NOMO-1 (cell line): ENCODE results near the gene RGS3.
"Not testable (repeated sequence)": the region's sequence is repeated elsewhere in the genome, so short reads cannot be mapped to it uniquely, and the experiment has no call there.

ENCODE experiments used
- DNase-seq, 2 experiments: peaks; one replicate each; lab custom pipeline; 2025; ENCODE audit not compliant: unreplicated experiment in 2 of 2; lab: John Stamatoyannopoulos, UW

The RGS3 gene

DNA sequence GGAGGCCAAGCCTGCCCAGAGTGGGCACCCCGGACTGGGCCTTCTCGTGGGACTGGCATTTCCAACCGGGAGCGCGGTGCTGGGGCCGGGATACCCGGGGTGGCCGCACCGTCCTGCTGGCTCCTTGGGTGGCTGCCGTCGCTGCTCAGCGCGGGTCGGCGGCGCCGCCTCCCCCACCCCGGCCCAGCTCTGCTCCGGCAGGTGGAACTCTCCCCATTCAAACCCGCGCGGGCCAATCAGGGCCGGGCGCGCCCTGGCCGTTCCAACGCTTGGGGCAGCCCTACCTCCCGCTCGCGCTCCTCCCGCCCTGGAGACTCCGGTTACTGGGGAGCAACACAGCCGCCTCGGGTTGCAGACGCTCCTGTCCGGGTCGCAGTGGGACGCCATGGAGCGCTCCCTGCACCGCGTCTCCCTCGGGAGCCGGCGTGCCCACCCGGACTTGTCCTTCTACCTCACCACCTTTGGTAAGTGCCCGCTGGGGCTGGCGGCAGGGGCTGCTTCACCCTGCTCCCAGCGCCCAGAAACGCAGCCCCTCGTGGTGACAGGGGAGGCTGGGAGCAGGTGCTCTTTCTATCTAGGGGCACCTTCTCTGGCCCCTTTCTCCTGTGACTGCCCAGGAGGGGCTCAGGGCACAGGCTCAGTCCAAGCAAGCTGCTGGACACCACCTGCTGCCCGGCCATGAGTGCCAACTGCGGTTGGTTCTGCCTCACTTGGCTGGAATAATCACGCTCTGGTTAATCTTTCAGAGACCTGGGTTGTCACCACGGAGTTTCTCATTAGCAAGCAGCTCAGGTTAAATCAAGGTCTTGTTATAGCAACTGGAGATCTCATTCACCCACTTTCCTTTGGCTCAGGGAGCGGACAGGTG lies at the start of gene RGS3:
RGS3 (plus strand) TSS at position 310 of the 868 bp plus-strand sequence; CDS start at position 386, 76 bp downstream.
- DNase-seq = no peak

DNA sequence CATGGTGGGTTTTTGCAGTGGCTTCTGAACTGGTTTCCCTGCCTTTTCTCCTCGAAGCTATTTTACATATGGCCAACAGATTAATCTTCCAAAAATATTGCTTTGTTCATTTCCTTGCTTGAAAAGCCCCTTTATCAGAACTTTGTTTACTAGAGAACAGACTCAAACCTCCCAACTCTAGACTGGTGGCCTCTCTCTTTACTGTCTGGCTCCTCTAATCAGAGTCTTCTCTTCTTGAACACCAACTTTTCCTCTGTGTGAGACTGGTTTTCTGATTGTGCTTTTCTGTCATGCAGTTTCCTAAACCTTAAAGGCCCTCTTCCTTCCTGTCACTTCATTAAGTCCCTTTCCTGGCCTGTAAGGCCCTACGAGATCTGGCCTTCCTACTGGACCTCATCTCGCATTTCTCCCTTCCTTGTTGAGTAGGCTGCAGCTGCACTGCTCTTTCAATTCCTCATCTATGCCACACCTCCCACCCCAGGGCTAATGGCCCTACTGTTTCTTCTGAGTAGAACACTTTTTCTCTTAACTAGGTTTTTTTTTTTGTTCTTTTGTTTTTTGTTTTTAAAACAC lies 47.3 kb upstream of the RGS3 start:
- DNase-seq = peak; percentile 78 to 79

DNA sequence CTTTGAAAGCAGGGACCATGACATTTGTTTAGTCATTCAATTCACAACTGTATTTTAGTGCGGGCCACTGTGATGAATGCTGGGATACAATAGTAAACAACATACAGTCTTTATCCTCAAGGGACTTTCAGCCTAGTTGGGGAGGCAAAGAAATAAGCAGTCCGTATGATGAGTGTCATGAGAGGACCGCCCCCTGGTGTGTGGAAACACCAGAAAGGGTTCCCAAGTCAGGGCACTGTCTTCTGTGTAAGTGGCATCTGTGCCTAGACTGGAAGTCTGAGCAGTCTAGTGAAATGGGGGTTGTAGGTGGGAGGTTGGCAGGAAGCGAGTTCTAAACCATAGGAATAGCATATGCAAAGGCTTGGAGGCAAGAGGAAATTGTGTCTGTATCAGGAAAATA lies 46.2 kb upstream of the RGS3 start:
- DNase-seq = no peak

DNA sequence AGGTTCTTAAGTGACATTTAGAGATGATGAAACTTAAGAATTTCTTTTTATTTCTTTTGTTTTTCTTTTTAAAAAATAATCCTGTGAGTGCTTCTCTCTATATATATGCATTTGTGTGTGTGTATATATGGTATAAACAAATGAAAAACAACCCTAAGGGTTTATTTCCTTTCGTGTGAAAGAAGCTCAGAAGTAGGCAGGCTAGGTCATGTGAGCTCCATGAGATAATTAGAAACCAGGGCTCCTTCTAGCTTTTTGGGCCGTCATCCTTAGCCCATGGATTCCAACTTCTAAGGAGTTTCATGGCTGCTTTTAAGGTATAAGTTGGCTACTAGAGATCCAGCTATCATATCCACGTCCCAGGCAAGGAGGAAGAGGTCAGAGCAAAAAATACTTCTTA lies 41.8 kb upstream of the RGS3 start:
- DNase-seq = no peak

DNA sequence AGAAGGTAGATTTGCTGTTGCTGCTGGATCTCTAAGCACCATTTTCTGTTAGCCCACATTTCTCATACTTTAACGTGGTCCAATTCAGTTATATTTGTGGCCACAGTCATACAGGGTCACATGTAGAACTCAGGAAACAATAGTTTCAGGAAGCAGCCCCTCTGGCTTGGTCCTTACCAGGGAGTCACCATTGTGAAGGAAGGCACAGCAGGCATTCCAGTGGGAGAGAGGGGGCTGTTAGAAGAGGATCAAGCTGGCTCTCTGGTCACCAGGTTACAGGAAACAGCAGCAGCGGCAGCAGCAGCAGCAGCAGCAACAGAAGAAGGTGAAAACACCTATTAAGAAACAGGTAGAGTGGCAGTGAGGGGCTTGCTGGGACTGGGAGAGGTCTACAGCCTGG lies 38.5 kb upstream of the RGS3 start:
- no peak for DNase-seq

DNA sequence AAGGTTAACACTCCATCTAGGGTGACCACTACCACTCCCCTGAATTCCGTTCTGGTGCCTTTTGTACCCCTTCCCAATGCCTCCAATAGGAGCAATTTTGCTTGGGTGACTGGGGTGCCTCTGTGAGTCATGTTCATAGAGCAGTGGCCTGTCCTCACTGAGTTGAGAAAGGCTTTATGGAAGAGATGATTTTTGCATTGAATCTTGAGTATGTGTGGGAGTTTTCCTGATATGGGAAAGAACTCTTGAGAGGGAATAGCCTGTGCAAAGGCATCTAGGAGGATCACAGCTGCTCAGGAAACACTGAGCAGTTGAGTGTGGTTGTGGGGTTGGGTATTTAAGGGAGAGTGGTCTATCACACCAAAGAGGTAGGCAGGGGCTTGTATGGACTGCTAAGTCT lies 36.8 kb upstream of the RGS3 start:
- DNase-seq = no peak

DNA sequence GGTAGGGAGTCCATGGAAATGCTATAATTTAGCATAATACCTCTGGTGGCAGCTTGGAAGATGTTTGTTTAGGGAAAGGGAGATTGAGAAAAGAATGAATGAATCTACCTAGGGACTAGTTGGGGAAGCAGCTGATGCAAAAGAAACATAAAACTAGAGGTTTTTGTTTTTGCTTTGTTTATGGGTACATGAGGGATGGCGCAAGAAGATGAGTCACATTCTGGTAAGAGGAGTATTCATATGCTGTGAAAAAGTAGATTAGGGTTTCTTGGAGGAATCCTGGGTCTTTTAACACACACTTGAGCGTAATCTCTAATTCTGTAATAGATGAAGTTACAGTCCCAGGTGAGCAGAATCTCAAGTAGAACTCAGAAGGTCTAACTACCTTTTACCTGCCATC lies 35.9 kb upstream of the RGS3 start:
- no peak for DNase-seq

DNA sequence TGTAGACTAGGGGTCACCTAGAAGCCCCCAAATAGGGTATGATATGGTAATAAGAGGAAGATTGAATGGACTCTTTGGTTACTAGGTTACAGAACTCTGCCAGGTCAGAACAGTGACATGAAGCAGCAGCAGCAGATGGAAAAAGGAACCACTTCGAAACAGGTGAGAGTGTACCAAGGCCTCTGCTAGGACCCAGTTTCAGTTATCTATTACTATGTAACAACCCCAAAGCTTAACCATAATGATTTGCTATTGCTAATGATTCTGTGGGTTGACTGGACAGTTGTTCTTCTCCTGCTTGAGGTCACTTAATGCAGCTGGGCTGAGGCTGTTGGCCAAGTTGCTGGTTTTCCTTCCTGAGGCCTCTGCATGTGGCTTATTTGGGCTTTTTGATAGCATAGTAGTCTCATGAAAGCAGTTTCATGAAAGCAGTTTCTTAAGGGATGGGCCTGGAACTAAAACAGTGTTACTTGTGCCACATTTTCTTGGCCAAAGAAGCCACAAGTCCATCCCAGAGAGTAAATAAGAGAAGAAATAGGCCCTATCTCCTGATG lies 35.4 kb upstream of the RGS3 start:
- DNase-seq = no peak

DNA sequence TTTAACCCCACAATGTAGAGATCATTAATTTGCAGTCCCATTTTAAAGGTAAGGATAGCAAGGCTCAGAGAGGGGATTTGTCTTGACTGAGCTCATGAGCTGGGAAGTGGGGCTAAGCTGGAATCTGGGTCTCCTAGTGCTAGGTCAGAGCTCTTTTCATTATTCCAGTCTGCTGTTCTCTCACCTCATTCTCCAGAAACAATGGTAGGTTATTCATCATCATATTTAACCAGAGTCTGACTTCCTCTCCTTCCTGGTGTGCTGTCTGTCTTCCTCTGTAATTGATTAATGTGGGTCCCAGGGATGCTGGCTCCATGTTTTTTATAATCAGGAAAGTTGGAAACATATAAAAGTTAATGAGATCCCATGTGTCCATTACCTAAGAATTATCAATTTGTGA lies 32.3 kb upstream of the RGS3 start:
- DNase-seq = no peak

DNA sequence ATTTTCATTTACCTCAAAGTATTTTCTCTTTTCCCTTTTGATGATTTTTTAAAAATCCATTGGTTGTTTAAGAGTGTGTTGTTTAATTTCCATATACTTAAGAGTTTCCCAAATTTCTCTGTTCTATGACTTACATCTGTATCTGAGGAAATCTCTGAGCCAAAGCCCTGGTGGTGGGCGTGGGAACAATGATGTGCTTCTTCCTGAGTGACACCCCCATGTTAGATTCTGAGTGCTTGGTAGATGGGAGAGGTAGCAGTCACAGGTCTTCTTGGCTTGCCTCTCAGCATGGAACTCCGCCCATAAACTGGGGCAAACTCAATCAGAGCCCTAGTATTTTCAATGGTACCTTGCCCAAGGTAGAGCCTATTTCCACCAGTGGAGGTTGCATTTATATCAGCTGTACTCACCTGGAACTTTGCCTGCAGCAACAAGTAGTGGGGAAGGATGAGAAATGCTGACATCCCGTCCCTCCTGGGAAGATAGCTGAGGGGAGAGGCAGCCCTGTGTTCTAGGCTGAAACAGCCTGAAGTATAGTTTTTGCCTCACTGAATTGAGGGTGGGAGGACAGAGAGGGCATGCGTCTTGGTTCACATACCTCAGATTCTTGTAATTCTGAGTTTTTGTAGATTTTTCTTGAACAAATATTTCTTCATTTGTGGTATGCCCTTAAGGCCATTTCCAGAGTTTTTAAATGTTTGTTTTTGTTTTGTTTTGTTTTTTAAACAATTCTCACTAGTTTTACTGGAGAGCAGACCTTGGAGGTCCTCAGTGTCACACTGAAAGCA lies 26.6 kb upstream of the RGS3 start:
- DNase-seq = no peak

DNA sequence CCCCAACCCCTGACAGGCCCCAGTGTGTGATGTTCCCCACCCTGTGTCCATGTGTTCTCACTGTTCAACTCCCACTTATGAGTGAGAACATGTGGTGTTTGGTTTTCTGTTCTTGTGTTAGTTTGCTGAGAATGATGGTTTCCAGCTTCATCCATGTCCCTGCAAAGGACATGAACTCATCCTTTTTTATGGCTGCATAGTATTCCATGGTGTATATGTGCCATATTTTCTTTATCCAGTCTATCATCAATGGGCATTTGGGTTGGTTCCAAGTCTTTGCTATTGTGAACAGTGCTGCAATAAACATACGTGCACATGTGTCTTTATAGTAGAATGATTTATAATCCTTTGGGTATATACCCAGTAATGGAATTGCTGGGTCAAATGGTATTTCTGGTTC lies 25.8 kb upstream of the RGS3 start:
- DNase-seq = not testable (repeated sequence)

DNA sequence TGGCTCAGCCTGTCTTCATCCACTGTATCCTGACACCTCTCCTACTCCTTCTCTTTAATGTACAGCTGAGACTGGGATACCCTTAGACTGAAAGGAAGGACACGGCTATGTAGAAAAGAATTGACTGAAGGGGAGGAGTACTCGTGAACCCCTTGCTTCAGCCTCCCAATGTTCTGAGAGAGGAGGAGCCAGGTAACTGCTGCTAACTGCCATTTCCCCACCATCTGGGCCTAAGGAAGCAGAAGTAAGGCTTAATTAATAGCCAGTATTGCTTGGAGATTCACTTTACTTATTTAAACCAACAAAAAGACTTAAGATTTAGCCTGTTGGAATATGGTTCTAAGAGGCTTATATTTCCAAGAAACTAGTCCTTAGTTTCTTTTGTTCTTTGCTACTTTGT lies 18.8 kb upstream of the RGS3 start:
- peak; percentile 82 to 89 for DNase-seq

DNA sequence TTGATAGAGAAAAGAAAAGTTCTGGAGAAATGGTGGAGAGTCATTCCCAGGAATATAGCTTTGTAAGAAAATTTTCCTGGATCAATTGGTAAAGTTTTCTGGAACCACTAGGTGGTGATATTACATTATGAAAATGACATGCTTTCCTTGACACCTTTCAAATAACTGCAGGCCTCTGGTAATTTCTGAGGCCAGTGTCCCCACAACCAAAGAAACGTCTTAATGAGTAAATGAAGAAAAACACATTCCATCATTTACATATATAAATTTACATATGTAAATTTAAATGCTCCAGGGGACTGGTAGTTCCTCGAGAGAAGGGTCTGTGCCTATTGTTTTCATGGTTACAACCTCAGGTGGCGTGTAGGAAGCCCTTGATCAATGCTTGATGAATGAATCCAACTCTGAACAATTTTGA lies 17.2 kb upstream of the RGS3 start:
- peak in 1 of 2 experiments; percentile 35 for DNase-seq

DNA sequence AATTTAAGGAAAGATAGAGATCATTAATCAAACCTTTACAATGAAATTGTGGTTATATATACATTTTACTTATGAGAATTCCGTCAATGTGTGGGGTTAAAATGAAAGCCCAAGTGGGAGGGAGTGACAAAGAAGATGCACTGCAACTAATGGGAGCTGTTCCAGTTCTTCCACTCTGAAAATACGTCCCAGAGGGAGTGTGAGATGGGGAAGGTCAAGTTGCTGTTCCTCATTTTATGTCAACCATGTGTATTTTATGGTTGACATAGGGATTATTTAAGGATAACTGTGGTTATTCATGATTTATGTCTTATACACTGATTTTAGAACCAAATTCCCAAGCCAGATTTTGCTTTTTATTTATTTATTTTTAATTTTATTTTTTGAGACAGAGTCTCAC lies 14.2 kb upstream of the RGS3 start:
- DNase-seq = no peak

DNA sequence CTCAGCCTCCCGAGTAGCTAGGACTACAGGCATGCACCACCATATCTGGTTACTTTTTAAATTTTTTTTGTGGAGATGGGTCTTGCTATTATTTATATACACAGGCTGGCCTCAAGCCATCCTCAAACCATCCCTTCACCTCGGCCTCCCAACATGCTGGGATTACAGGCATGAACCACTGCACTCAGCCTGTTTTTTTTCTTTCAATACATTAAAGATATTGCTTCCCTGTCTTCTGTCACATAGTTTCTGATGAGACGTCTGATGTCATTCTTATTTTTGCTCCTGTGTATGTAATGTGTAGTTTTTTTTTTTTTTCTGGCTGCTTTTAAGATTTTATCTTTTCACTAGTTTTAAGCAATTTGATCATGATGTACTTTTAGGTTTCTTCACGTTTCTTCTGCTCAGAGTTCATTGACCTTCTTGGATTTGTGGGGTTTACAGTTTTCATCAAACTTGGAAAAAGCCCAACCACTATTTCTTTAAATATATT lies 11.4 kb upstream of the RGS3 start:
- no peak for DNase-seq

DNA sequence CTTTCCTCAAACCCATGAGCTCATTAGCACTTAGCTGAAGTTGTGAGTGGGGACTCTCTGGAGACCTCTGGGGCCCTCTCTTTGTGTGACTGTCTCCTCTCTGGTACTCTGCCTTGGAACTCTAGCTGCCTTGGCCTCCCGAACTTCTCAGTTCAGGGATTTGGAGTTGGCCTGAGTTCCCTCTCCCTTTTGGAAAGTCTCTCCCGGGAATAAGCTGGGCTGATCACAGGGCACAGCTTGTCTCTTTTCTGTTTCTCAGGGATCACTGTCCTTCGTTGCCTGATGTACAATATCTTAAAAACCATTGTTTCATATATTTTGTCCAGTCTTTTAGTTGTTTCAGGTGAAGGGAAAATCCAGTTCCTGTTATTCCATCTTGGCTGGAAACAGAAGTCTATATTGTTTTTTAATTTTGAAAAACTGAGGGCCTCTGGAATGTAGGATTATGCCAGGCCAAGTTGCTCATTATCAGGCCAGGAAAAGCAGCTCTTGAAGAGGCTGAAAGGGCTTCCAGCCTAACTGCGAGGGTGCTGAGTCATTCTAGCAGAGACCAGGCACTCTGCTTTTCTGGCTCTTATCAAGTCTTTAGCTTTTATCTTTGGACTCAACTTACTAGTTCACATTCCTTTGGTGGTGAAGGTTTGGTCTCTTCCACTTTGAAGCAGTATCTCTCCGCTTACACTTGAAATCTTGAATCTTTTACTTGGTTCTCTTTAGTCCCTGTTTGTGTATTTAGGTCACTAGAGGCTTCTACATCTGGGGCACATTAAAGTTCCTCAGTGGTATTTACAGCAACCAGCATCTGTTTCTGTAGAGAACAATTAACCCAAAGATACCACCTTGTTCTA lies 8.4 kb upstream of the RGS3 start:
- DNase-seq = no peak

DNA sequence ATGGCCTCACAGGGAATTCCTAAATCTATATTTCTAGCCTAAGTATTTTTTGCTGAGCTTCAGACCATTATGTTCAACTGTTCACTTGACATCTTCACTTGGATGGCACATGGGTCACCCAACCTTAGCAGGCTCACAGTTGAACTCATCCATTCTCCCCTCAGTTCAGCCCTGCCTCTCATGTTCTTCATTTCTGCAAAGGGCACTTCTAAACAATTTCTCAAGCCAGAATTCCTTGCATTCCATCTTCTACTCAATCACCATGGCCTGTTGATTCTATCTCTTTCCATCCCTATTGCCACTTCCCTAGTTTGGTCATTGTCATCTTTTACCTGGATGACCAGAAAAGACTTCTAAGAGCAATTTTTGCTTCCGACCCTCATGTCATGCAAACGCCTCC lies 7.3 kb upstream of the RGS3 start:
- no peak for DNase-seq

DNA sequence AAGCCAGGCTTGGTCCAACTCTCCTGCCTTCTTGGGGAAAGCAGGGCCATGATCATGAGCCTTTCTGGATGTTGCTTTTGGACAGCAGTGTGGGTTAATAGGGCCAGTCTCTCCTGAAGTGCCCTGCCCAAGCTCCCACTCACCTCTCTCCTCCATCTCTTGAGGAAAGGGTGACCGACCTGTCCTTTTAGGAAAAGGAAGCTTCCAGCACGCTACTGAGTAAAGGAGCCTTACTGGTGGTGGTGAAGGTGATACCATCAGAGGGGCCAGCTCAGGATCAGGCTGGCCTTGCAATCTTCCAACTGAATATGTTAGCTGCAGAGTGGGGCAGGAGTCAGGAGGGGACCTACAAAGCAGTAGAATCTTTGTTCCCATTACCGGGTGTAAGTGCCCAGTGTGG lies 2.2 kb upstream of the RGS3 start:
- DNase-seq = no peak

DNA sequence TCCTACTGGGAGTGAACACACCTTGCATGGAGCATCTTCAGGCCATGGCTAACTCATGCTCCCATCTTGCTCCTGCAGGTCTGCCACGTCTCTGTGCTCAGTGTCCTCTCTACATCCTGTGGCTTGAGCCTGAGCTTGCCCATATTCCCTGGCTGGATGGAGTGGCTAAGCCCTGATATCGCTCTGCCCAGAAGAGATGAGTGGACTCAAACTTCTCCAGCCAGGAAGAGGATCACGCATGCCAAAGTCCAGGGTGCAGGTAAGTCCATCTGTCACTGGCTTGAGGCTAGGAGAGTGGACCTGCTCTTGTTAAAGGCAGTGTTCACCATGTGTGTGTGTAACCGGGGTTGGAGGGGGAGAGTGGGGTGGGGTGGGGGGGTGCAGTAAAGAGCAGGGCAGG lies 1.6 kb upstream of the RGS3 start:
- DNase-seq = no peak

DNA sequence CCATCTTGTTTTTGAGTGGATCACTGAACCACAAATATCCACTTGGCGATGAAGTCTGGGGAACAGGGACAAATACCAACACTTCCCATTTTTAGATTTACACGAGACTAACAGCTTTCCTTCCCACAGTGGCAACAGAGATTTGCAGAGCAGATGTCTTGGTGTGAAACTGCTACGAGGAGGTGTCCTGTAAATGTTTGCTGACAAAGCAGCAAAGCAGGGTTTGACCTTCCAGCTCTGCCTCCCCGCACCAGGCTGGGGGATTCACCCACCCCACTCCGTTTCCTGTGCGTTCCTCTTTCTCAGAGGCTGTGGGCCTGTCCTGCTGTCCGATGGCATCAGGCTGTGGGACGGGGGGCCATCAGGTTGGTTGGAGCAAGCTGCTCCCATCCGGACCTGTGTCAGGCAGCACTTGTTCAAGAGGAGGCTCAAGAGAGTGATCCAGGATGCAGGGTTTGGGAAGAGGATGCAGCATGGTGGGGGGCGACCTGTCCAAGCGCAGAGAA lies 693 bp upstream of the RGS3 start:
- no peak for DNase-seq
